GM12878 (cell line): ENCODE data around the gene CDC14B. TPM values are rescaled to one million over a fixed set of nuclear protein-coding genes. Genes with fewer than 3 reads are reported as not detected.

Experiments used
- ATAC-seq: fragments of 200-7000 bp; cut with Tn5 transposase; 3 replicates; pipeline ENCODE4 v1.9.1; 2020; ENCODE audit warnings: mild to moderate bottlenecking, moderate library complexity
- BruUV-seq: library from RNA; stranded (reverse); fragments of 400-500 nt; replicated peaks from 2 replicates; lab custom pipeline; 2021; lab: Mats Ljungman, UMichigan
- CTCF ChIA-PET: fragments of 300-600 bp; sonication (Branson Sonifier 250); formaldehyde crosslinking; extraction: SDS; loops from one replicate; lab custom pipeline; 2021; ENCODE audit warnings: inconsistent platforms; lab: Yijun Ruan, JAX
- POLR2A ChIA-PET: fragments of 350-600 bp; formaldehyde crosslinking; extraction: SDS; loops from one replicate; lab custom pipeline; 2021; ENCODE audit warnings: inconsistent platforms; lab: Charles Lee
- RAD21 ChIA-PET: fragments of 300-600 bp; sonication (Branson Sonifier 250); formaldehyde crosslinking; loops from one replicate; lab custom pipeline; 2023; ENCODE audit warnings: antibody characterized with exemption; ENCODE audit not compliant: unreplicated experiment; lab: Charles Lee
- SMC1A ChIA-PET: fragments of 300-600 bp; sonication (Branson Sonifier 250); formaldehyde crosslinking; loops from one replicate; lab custom pipeline; 2023; ENCODE audit not compliant: unreplicated experiment, uncharacterized antibody; lab: Charles Lee
- DNase-seq: peaks from one replicate; pipeline ENCODE4 v3.0.0-alpha.2; 2011; ENCODE audit warnings: low read depth, low spot score
- FAIRE-seq: peaks from 3 replicates; lab custom pipeline; 2011; peaks lifted over from hg19 to GRCh38; lab: Jason Lieb, UNC
- H2AFZ ChIP-seq: 2 replicates; pipeline ENCODE4 v1.6.0; 2011; ENCODE audit warnings: low read depth, low read length, control low read depth; ENCODE audit not compliant: control insufficient read depth
- H3K27ac ChIP-seq: 2 replicates; pipeline ENCODE4 v1.5.1; 2011; ENCODE audit warnings: control low read depth; ENCODE audit not compliant: control insufficient read depth, insufficient read depth
- H3K27me3 ChIP-seq, 2 experiments: replicated peaks in 1 of 2; 2 replicates each; pipeline versions ENCODE4 v1.6.0 to v1.6.1; 2011; ENCODE audit warnings: low read length in 1 of 2; ENCODE audit not compliant: control insufficient read depth in 2 of 2, insufficient read depth in 2 of 2
- H3K36me3 ChIP-seq, 2 experiments: 2 replicates each; pipeline ENCODE4 v1.5.1; 2011; ENCODE audit warnings: low read length in 1 of 2; ENCODE audit not compliant: control insufficient read depth in 2 of 2, insufficient read depth in 2 of 2
- H3K4me1 ChIP-seq: 2 replicates; pipeline ENCODE4 v1.6.1; 2011; ENCODE audit warnings: mild to moderate bottlenecking, low read length, moderate library complexity, mixed read lengths; ENCODE audit not compliant: control insufficient read depth, insufficient read depth
- H3K4me2 ChIP-seq: 2 replicates; pipeline ENCODE4 v1.6.0; 2011; ENCODE audit warnings: control low read depth; ENCODE audit not compliant: control insufficient read depth, insufficient read depth
- H3K4me3 ChIP-seq: fragments of 200-600 bp; sonication (generic); 2 replicates; pipeline ENCODE4 v1.5.1; 2016
- H3K79me2 ChIP-seq: 2 replicates; pipeline ENCODE4 v1.6.0; 2011; ENCODE audit warnings: low read length; ENCODE audit not compliant: control insufficient read depth, insufficient read depth
- H3K9ac ChIP-seq: 2 replicates; pipeline ENCODE4 v1.8.0; 2011; ENCODE audit warnings: low read length, control low read depth, mixed read lengths; ENCODE audit not compliant: control insufficient read depth, insufficient read depth
- H3K9me3 ChIP-seq: replicated peaks from 3 replicates; pipeline ENCODE4 v1.5.1; 2011; ENCODE audit warnings: mild to moderate bottlenecking, low read length; ENCODE audit not compliant: control insufficient read depth, insufficient read depth
- H4K20me1 ChIP-seq: 2 replicates; pipeline ENCODE4 v1.6.0; 2011; ENCODE audit not compliant: control insufficient read depth, insufficient read depth
- EP300 ChIP-seq, 2 experiments: fragments of 150-350 bp in 1 of 2; IDR thresholded peaks; 2 replicates each; pipeline ENCODE4 v1.6.1; 2011 to 2012; ENCODE audit warnings: low read depth in 2 of 2, low read length in 2 of 2, borderline replicate concordance in 1 of 2, improper control_type of control experiment in 1 of 2, inconsistent platforms in 1 of 2; ENCODE audit not compliant: control insufficient read depth in 1 of 2
- TCF7 ChIP-seq: IDR thresholded peaks from 2 replicates; pipeline ENCODE4 v1.6.1; 2014; ENCODE audit warnings: antibody characterized with exemption, borderline replicate concordance
- WGBS: methylation state at CpG from one replicate; pipeline ENCODE4 v1.1.6; 2016; ENCODE audit warnings: low lambda C conversion rate; ENCODE audit not compliant: insufficient replicate concordance, insufficient coverage; ENCODE audit errors: missing lambda C conversion rate; 5-methylcytosine and 5-hydroxymethylcytosine counted together
- in situ Hi-C: fragments of 300-500 bp; cut with MboI; formaldehyde crosslinking; loops from 9 replicates; pipeline ENCODE4 v1.14.3; 2018; ENCODE audit warnings: mixed read lengths
- intact Hi-C: fragments of 100-400 bp; cut with micrococcal nuclease; formaldehyde crosslinking; loops from one replicate; pipeline ENCODE4 v1.14.2; 2022; ENCODE audit not compliant: unreplicated experiment
- polyA plus RNA-seq, 11 experiments: library from polyadenylated mRNA; depleted of rRNA in 4 of 11; unstranded in 6 of 11; stranded (reverse) in 5 of 11; fragments of >200 nt; fragmentation: Nextera tagmentation in 4 of 11; fragmentation: Illumina TruSeq in 1 of 11; extraction: Ambion mirVana in 4 of 11; extraction: Trizol in 1 of 11; gene quantifications; 1 replicate in 1 of 11; 2 replicates in 10 of 11; pipeline versions ENCODE4 v1.2.1 to v1.2.3, GENCODE V29; 2011 to 2016; ENCODE audit warnings: inconsistent platforms in 2 of 11, missing spikeins in 2 of 11, low read depth in 1 of 11
- total RNA-seq, 4 experiments: library from RNA; depleted of rRNA in 3 of 4; stranded (reverse); fragments of >200 nt in 3 of 4; fragmentation: Illumina TruSeq in 1 of 4; extraction: Trizol in 1 of 4; gene quantifications; 2 replicates each; pipeline versions ENCODE4 v1.2.1 to v1.2.3, GENCODE V29; 2013 to 2021
- TF ChIP-seq, protein P1 (sequence below): fragments of 450-650 bp; conservative IDR thresholded peaks from 2 replicates; pipeline ENCODE4 v1.6.1; 2017; ENCODE audit warnings: mild to moderate bottlenecking, moderate library complexity

The CDC14B gene
- total and polyA plus RNA-seq, 10 of the 15 experiments (the other 5 are each of a cell fraction or from before 2014, with no cell fraction given), result 3.7 to 11.7 (median 6.2) TPM

DNA sequence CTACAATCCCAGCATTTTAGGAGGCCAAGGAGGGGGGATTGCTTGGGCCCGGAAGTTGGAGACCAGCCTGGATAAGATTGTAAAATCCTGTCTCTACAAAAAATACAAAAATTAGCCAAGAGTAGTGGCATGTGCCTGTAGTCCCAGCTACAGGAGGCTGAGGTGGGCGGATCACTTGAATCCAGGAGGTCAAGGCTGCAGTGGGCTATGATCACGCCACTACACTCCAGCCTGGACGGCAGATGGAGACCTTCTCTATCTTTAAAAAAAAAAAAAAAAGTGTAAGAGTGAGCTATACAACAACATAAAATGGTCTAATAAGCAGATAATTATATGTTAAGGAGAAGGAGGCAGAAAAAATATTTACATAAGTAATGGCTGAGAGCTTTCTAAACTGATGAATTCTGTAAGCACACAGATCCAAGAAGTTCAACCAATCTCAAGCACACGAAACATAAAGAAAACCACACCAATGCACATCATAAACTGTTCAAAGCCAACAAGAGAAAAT is 23.0 kb downstream of the CDC14B start:
- DNase-seq (no peak), ATAC-seq (no peak), FAIRE-seq (no peak)
- Histone ChIP-seq H3K27ac (no peak overlapping the region), H3K4me1 (no peaks in the 10 kb centered on the region), H3K9ac (no peak overlapping the region), H3K9me3 (no peaks in the 10 kb centered on the region), H3K4me2 (no peak overlapping the region), H3K4me3 (no peak overlapping the region), H4K20me1 (no peaks in the 10 kb centered on the region), H3K27me3 (no peaks in the 10 kb centered on the region), H3K79me2 (no peaks in the 10 kb centered on the region), H3K36me3 (no peaks in the 10 kb centered on the region), H2AFZ (no peak overlapping the region)
- ChIA-PET CTCF (no interaction called here), RAD21 (no interaction called here), SMC1A (interaction anchor here (0.6 kb wide), 1 partner anchor 14 kb away, joined by 3 read pairs; no protein-coding TSS in a partner anchor), POLR2A (interaction anchor here (0.6 kb wide), 1 partner anchor 89 kb away, joined by 3 read pairs; no protein-coding TSS in a partner anchor)
- 63% methylated on average over 5 of the region's 5 CpGs for WGBS
- intact Hi-C loops (no loop called here), in situ Hi-C loops (no loop called here)
- no peak for TF ChIP-seq EP300 (IDR thresholded peaks at IDR 0.05; ENCODE audit: borderline replicate concordance in 1 of 2, control insufficient read depth in 1 of 2, low read depth in 2 of 2, low read length in 2 of 2)
- BruUV-seq, result no TSS peak

DNA sequence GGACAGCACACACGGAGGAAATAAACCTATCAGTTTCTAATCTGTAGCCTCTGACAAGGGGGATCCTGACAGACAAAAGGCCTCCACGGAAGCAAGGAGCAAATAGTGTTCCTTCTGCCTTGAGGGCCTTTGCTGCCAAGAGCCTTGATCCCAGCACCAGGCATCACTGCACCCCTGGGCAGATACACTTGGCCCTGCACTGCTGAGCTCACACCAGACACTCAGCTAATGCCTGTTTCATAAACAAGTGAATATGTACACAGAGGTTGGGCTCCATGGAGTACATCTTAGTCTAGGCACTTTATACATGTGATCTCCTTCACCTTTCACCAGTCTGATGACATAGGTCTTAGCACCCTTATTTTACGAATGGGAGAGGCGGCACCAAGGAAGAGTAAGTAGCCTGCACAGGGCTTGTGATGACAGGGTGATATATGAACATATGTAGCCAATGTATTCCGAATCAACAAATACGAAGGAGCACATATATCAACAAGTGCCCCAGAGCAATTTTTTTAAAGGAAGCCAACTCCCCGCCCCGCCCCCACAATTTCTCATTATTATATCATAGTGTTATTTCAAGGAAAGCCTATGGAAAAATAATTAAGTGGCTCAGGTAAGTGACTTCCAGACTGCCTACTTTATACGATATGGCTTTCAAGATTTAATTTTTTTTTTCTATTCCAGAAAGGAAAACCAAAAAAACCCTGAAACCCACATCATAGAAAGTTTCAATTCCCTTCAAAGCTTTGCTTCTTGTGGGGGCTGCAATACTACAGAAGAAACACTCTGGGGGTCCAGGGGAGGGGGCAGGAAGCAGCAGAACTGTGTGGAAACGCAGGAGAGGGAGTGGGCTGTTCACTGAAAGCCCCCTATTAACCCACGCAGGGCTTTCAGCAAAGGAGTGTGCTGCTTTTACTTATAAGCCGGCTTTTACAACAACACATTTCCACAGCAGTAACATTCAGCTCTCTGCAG is 32.0 kb downstream of the CDC14B start:
- WGBS, result 56% methylated on average over 12 of the region's 12 CpGs
- no peak for FAIRE-seq
- RAD21 ChIA-PET, result no interaction called here

More for the DNA sequence above, 32.0 kb downstream of the CDC14B start:
- Histone ChIP-seq H3K79me2 (no peaks in the 10 kb centered on the region), H3K4me1 (no peaks in the 10 kb centered on the region), H3K27me3 (no peaks in the 10 kb centered on the region), H4K20me1 (no peaks in the 10 kb centered on the region), H3K9ac (no peak overlapping the region), H3K27ac (no peak overlapping the region), H3K36me3 (no peaks in the 10 kb centered on the region), H3K4me2 (no peak overlapping the region), H2AFZ (no peak overlapping the region), H3K4me3 (no peak overlapping the region), H3K9me3 (no peaks in the 10 kb centered on the region)
- POLR2A ChIA-PET, result no interaction called here
- SMC1A ChIA-PET, result no interaction called here
- intact Hi-C loops, result no loop called here
- ATAC-seq (no peak), DNase-seq (no peak)
- BruUV-seq, result no TSS peak
- TF ChIP-seq, protein P1, sequence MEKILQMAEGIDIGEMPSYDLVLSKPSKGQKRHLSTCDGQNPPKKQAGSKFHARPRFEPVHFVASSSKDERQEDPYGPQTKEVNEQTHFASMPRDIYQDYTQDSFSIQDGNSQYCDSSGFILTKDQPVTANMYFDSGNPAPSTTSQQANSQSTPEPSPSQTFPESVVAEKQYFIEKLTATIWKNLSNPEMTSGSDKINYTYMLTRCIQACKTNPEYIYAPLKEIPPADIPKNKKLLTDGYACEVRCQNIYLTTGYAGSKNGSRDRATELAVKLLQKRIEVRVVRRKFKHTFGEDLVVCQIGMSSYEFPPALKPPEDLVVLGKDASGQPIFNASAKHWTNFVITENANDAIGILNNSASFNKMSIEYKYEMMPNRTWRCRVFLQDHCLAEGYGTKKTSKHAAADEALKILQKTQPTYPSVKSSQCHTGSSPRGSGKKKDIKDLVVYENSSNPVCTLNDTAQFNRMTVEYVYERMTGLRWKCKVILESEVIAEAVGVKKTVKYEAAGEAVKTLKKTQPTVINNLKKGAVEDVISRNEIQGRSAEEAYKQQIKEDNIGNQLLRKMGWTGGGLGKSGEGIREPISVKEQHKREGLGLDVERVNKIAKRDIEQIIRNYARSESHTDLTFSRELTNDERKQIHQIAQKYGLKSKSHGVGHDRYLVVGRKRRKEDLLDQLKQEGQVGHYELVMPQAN, result no peak
- 0 out of 2 replicates have a peak, but pooled peaks have one; percentile 15 for TF ChIP-seq TCF7
- in situ Hi-C loops, result no loop called here
- CTCF ChIA-PET, result no interaction called here
